HG03135 (cell line): ENCODE data around the gene SNX27.

Source experiments
- ATAC-seq: cut with Tn5 transposase; IDR thresholded peaks from one replicate; pipeline ENCODE4 v1.9.1; 2021; ENCODE audit warnings: mild to moderate bottlenecking, moderate library complexity; ENCODE audit not compliant: unreplicated experiment

The SNX27 gene

DNA sequence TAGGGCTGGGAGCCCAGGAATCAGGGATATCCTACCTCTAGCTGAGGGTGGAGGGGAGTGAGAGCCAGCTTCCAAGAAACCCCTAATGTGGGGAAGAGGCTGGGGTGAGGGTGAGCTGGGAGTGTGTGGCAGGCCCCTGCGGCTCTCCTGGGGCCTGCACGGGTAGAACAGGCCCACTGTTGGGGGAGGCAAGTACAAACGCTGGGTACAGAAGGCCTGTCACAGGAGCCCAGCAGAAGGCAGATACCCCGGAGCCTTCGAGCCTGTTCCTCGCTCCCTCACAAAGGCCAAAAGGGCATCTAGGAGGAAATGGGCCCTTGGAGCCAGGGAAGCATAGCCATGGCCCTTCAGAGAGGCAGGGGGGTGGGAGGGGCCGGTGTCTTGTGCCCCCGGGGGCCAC lies 91.1 kb downstream of the SNX27 start:
- no peak for ATAC-seq

DNA sequence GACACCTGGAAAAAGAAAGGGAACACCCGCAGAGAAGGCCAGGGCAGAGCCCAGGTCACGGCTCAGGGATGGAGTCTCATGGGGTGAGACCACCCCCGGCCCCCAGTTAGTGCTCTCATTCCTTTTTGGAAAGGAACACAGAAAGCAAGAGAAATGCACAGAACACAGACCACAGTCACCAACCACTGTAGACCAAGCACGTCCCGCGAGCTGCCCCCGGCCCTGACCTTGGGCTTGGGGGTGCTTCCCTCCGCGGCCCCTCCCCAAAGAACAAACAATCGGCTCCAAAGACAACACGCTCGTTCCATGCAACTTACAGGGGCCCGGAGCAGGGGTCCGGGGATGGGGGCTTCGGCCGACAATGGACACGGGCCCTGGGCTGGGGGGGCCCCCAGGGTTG lies 92.0 kb downstream of the SNX27 start:
- no peak for ATAC-seq

DNA sequence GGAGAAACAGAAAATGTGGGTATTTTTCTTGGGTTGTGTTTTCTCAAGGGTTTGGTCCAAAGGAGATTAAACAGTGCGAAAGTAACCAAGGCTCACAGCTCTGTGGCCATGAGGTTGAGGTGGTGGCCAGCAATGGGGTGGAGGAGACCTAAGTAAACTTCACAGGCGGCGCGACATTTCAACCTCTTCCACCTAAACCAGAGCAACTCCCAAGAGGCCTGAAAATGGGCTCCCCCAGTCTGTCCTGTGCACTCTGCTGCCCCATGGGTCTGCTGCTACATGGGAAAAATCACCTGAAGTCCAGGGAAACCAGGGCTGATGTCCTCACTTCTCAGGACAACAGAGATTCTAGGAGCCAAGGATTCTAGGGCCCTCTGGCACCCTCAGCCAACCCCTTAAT lies 92.4 kb downstream of the SNX27 start:
- no peak for ATAC-seq

DNA sequence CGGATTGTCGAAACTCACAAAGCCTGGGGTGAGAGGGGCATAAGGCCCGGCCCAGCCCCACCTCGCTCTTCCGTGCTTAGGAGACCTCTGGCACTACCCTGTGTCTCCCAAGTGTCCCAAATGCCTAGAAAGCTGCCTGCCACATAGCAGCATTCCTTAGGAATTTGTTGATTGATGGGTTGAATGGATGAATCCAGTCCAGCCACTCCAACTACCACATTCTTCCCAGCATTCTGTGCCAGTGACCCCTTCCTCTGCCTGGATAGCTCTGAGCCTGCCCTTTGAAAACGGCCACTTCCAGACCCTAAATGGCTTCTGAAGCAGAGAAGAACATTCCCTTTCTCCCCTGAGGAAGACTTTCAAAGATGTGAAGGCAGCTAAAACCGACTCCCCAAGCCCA lies 93.3 kb downstream of the SNX27 start:
- ATAC-seq = no peak

DNA sequence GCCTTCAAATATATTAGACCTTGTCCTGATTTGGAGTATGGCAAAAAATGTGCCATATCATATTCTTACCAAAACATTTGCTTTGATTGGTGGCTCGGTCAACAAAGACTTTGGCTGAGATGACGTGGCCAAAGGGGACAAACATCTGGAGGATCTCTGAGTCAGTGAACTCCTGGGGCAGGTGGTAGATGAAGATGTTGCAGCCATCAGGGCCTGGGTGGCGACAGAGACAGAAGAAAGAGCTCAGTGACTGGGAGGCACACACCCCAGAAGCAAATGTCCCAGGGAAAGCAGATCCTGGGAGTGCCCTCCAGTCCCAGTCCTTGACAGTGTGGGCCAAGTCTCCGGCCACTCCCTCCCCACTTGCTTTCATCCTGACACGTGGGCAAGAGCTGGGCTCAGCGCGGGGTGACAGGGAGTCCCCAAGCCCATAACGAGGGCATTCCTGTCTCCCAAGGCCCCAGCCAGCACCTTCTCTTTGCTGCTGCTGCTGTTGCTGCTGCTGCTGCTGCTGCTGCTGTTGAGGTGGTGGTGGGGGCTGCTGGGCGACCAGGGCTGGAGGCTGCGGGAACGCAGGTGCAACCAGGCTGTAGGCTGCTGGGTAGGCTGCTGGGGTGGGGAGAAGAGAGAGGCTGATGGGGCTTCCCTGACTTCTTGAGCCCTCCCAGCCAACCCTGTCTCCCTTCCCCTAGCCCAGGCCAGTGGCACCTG lies 94.1 kb downstream of the SNX27 start:
- ATAC-seq = no peak

DNA sequence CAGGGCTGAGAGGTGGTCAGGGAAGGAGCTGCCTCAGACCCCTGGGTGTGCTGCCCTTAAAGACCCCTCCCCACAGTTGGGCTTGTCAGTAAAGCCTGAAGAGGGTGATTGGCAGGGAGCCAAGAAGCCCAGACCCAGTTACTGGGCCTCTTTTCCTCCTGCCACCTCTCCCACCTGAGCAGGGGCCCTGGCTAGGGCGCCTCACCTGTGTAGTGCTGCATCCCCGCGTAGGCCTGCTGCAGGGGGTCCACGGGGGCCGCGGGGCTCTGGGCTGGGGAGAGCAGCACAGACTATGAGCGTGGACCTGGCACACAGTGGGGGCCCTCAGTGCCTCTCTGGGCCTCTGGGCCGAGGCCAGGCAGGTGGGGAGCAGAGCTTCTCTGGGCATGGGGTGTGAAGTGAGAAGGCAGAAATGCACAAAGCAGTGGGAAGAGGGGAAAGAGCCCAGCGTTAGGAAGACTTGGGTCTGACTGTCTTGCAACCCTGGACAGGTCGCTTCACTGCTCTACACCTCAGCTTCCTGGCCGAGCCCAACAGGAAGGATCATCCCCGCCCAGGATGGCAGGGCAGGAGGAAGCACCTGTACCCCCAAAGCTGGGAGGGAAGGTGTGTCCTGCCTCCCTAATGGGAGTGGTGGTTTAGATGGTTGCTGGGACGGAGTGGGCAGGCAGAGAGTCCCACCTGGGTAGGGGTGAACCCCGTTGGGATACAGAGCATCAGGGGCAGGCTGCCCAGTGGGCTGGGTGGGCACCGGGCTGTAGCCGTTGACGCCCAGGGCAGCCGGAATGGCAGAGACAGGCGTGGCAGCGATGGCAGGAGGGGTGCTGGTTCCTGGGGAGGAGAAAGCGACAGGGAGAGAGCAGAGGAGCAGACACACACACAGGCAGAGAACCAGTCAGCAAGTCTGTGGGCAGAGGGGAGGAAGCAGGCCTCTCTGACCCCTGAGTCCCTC lies 94.9 kb downstream of the SNX27 start:
- ATAC-seq = no peak

DNA sequence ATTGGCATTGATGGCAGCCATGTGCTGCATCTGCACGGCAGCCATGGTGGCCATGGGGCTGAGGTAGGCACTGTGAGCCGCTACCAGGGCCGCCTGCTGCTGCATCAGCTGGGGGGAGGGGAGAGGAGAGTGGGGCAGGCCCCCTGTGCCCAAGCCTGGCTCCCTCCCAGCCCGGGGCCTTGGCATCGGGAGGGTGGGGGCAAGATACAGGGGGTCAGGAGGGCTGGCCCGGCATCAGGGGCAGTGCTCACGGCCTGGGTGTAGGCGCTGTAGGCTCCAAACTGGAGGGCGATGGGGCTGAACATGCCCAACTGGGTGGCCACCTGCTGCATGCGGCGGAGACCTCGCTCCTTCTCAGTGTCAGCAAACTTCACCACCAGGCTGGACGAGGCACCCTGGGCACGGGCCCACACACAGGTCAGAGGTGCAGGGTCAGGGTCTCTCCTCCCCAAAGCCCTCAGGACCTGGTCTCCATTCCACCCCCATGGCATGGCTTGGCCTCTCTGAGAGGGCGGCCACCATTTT lies 95.8 kb downstream of the SNX27 start:
- ATAC-seq = no peak

DNA sequence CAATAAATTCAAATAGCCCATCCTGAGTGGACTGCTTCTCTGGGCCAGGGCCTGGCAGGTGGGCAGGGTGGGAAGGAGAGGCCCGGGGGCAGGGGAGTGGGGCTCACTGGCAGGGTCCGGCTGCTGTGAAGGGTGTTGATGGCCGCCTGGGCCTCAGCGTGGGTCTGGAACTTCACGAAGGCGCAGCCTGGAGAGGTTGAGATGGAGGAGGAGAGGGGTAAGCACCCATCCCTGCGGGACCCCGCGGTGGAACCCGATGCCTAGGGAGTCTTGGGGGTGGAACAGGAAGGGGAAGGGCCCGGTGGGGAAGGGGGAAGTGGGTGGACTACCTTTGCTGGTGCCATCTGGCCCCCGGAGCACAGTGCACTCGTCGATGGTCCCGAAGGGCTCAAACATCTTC lies 97.0 kb downstream of the SNX27 start:
- no peak for ATAC-seq

DNA sequence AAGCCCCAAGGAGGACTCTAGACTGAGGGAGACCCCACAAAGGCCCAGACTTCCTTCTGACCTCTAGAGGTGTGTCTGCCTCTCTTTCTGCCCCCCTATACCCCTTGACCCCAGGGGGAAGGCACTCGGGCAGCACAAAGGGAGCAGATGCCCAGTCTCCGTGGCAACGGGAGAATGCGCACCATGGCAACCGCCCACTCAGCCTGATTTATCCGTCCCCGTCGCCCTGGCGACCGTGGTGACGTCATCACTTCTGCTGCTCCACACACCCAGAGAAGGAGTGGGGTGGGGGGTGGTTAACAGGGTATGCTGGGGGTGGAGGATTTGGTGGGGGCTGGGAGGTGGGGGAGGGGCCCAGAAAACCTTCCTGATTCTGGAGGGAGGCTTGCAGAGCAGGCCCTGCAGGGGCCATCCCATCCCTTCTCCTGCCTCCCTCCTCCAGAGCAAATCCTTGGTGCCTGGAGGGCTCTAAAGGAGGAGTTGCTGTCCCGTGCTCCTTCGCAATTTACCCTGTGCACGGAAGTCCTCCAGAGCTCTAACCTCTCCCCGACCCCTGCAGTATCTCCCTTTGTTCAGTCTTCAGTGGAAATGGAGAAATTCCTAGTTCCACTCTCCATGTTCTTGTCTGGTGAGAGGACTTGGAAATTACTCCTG lies 98.5 kb downstream of the SNX27 start:
- ATAC-seq = no peak

DNA sequence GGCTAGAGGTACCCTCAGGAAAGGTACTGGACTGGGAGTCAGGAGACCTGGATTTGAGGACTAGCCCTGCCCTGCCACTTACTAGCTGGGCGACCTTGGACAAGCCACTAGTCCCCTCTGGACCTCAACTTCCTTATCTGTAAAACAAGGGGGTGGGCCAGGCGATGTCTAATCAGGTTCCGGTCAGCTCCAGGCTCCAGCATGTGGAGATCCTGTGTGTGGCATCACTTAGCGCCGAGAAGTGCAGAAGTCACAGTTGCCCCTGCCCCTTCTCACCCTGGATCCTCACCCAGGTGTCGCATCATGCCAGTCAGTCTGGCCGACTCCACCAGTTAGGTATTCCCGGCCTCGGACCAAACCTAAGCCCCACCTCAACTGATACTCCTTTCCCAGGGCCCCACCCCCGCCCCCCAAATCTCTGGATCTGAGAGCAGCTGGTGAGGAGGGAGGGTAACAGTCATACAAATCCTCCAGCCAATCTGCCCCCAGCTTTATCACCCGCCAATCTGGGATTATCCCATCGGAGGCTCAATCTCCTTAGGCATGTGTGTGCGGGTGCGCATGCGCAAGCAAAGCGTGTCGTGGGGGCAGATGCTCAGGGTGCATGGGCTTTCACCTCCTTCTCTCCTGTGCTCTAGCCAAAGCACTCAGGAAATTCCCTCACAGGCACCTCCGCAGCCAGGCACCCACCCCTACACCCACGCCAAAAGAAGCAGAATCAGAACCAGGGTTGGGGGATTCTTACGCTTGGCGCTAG lies 99.4 kb downstream of the SNX27 start:
- no peak for ATAC-seq

DNA sequence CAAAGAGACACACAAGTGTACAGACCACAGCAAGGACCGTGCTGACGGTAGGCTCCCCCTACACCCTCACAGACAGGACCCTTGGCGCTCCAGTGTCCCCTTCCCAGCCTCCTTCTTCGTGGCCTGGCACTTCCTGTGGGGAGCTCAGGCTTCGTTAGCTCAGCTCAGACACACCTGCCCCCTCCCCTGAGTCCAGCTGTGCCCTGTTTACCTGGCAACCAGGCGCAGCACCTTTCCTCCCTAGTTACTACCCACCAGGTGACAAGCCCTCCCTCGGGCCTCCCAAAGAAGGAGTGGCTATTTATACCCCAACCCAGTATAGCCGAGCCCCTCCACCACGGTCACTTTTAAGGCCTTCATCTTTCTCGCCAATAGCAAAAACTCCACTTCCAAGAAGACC lies 100.1 kb downstream of the SNX27 start:
- no peak for ATAC-seq

DNA sequence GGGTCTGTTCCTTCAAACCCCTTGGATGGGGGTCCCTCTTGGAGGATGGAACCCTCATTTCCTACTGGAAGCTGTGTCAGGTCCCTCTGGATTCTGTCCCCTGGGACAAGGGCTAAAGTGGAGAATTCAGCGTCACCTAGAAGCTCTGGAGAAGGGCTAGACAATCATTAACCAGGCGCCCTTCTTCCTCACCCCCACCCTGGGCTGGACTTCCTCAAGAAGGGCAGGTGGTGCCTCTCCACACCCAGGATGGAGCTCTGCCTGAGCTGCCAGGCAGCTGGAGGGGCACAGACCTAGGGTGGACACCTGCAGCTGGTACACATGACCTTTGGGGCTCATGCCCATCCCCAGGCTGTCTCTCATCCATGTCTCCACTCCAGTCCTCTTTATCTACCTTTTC lies 101.2 kb downstream of the SNX27 start:
- ATAC-seq = no peak

DNA sequence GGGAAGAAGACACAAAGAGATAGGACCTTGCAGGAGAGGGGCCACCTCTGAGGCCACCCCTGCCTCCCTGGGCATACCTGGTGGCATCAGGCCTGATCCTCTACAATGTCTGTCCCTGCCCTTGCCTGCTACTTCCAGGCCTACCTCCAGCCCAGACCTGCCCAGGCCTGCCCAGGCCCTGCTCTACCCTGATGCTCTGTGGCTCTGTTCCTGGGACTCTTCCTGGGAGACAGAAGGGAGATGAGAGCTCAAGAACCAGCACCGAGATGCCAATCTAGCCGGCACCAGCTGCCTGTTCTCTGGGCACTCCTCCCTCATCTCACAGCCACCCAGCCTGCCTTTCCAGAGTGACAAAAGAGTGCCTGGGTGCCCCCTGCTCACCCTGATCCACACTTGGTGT lies 102.0 kb downstream of the SNX27 start:
- ATAC-seq = no peak

DNA sequence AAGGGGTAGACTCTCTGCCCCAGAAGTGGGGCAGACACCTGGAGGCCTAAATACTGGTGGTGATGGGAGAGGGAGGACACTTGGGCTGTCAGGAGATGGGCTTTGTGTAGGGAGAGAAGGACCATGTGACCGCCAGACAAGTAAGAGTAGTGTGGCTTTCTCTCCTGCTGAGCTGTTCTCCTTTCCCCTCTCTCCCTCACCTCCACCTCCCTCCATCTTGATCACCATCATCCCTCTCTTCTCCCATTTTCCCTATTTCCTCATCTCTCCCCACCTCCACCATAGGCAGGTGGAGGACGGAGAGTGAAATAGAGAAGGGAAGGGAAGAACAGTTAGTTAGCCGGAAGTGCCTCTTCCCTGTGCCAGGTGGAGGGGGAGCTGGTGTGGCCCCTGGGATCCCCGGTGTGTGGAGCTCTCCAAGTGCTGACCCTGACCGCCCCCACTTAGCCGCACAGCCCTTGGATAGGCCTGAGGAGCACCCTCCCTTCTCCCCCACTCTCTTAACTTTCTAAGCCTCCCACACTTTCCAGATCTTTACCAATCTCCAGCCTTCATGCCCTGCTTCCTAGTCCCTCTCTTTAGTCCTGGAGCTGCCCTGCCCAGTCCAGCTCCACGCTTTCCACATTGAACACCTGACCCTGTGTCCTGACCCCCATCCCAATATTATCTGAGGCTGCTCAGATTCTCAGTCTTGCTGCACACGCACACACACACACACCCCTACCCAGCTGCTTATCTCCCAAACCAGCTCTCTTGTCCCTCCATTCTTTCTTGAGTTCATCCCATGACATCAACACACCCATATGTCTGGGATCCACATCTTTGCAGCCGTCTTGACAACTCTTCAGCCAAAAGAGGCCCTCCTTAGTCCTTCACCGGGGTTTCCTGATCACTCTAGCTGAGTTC lies 103.2 kb downstream of the SNX27 start:
- no peak for ATAC-seq

DNA sequence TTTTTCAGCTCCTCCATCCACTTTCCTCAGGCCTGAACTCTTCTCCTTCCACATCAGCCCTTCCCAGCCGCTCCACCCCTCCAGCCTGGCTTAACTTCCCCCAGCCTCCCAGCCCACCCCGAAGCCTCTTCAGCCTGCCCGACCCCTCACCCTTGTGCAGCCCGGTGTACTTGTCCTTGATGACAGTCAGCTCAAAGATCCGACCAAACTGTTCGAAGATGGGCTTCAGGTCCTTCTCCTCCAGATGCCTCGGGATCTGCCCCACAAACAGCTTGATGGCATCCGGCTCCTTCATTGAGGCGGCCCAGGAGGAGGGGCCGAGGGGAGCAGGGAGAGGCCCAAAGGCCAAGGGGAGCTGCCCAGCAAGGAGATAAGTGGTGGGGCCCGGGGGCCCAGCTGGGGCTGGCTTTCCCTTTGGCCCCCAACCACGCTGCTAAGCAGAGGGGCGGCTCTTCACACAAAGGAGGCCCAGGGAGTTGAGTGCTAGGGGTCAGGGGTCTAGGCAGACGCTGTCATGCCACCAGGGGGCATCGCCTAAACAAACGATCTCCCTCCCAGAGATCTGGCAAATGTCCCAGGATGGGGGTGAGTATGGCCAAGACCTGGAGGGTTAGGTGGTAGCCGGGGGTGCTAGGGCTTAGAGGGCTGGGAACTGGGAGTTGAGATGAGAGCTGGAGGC lies 104.0 kb downstream of the SNX27 start:
- no peak for ATAC-seq

DNA sequence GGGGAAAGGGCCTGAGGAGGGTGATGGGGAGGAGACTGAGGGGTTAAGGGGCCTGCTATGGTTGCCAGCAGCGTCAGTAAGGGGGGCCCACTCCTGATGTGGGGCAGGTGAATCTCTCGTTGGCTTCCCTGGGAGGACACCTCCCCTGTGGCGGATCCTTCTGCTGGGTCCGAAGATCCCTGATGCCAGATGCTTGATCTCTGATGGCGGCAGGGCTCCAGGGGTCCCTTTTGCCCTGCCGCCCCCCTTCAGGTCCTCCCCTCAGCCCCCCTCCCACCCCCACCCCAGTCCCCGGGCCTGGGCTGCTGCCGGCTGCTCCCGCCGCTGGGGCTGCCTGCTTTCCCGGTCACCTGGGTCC lies 104.5 kb downstream of the SNX27 start:
- ATAC-seq = no peak

DNA sequence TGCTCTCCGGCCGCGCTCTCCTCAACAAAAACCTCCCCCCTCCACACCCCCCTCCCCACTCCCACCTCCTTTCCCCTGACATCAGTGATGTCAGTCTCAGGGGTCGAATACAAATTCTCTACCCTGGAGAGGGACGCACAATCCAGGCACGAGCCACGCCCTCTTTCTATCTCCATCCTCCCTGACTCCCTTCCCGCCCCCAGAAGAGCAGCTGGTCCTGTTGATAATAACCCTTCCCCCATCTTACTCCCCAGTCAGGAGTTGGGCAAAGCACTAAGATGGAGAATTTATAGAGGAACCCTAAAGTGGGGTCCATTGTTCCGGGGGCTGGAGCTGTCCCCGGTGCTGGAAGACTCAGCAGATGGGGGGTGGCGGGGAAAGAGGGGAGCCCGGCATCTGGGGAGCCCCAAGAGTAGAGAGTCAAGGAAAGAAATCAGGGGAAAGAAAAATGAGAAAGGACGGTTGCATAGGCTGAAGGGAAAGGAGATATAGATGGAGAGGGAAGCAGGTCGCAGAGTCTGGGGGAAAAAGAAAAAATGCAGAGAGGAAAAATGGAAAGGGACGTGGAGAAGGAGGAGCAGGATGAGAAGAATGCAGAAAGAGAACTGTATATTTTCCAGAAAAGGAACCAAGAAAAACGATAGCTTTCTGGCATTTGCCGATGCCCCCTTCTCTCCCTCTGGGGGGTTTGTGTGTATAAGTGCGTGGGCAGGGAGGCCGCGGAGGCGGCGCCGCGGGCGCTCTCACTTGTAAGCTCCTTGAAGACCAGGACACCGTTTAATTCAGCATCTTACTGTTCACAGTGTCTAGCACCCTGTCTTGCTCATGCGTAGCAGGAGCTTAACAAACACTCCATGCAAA lies 105.2 kb downstream of the SNX27 start, which contains the start of gene CELF3:
CELF3 (minus strand) TSS at position 33 of the 861 bp plus-strand sequence. CDS start 783 bp downstream, outside the sequence.
- ATAC-seq = no peak

DNA sequence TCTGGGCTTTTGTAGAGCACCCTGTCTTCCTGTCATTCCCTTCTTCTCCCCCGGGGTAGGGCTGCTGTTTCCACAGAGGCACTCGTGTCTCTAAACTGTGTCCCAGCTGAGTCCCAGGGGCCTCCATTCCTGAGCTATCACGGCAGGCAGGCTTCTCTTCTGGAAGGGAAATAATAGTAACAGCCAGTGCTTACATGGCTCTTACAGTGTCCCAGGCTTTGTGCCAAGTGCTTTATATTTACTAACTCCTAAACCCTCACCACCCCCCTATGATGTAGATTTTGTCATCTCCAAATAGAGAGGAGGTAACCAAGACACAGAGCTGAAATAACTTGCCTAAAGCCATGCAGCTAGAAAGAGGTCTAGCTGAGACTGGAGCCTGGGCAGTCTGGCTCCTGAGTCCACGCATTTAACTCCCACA lies 106.2 kb downstream of the SNX27 start:
- no peak for ATAC-seq
